T-helper 17 cell (primary cell): ENCODE results near the gene AFTPH. TPM values are rescaled to one million over a fixed set of nuclear protein-coding genes. Genes with fewer than 3 reads are reported as not detected.

Source experiments
- total RNA-seq, 4 donors: library from RNA in 2 of 4; stranded (reverse) in 2 of 4; gene quantifications; one replicate each; pipeline ENCODE4 v1.2.3 and lab custom pipeline; 2022 to 2026

The AFTPH gene
- total RNA-seq, 2 donors from 2014 or later = 33.2 to 34.8 TPM

Other genes starting within 250 kb of the AFTPH start
- gene LGALSL, start 70.2 kb upstream of the AFTPH start, total RNA-seq = 10 to 100 TPM in 1 of 2 donors, 1 to 10 TPM in 1; 2.5 to 31.0 TPM
- 10 to 100 TPM; 26.4 to 31.1 TPM for gene SERTAD2, start 129.6 kb downstream of the AFTPH start, total RNA-seq